Stimulated activated naive CD8-positive, alpha-beta T cell treated with anti-CD3 and anti-CD28 coated beads, Interleukin-15, Interleukin-2, amounts not matched to agents 100 ng/mL and 50 ng/mL, for 24 hours (primary cell): Measurements from ENCODE around the gene SGCG.
"Not testable (repeated sequence)": the region's sequence is repeated elsewhere in the genome, so short reads cannot be mapped to it uniquely, and the experiment has no call there.

Source experiments
- H3K27ac Mint-ChIP-seq: one replicate; pipeline ENCODE4 v1.8.0; 2021; ENCODE audit warnings: mild to moderate bottlenecking, mixed read lengths
- H3K27me3 Mint-ChIP-seq: one replicate; pipeline ENCODE4 v1.8.0; 2021; ENCODE audit warnings: mixed read lengths
- H3K36me3 Mint-ChIP-seq: one replicate; pipeline ENCODE4 v1.8.0; 2021; ENCODE audit warnings: low read depth, mixed read lengths
- H3K4me1 Mint-ChIP-seq: one replicate; pipeline ENCODE4 v1.8.0; 2021; ENCODE audit warnings: low read depth, mixed read lengths
- H3K4me3 Mint-ChIP-seq: one replicate; pipeline ENCODE4 v1.8.0; 2021; ENCODE audit warnings: mild to moderate bottlenecking, mixed read lengths
- H3K9me3 Mint-ChIP-seq: one replicate; pipeline ENCODE4 v1.8.0; 2021; ENCODE audit warnings: mixed read lengths

The SGCG gene

GRCh38 chr13:23175920-23176319 is 4.9 kb upstream of the SGCG start:
- Mint-ChIP-seq H3K9me3 (peaks cover 8% of the 10 kb centered on the region), H3K27me3 (peaks cover 3% of the 10 kb centered on the region), H3K36me3 (no peaks in the 10 kb centered on the region), H3K27ac (no peak overlapping the region), H3K4me1 (no peaks in the 10 kb centered on the region), H3K4me3 (no peak overlapping the region)

GRCh38 chr13:23182142-23182541 is 1.4 kb downstream of the SGCG start:
- Mint-ChIP-seq H3K4me3 (no peak overlapping the region), H3K27ac (no peak overlapping the region), H3K36me3 (no peaks in the 10 kb centered on the region), H3K4me1 (no peaks in the 10 kb centered on the region), H3K9me3 (peaks cover under 1% of the 10 kb centered on the region), H3K27me3 (no peaks in the 10 kb centered on the region)

- H3K9me3 Mint-ChIP-seq, result no peaks in the 10 kb centered on the region
- H3K27ac Mint-ChIP-seq, result no peak overlapping the region
- no peaks in the 10 kb centered on the region for H3K36me3 Mint-ChIP-seq
- no peaks in the 10 kb centered on the region for H3K27me3 Mint-ChIP-seq
- no peak overlapping the region for H3K4me3 Mint-ChIP-seq
- no peaks in the 10 kb centered on the region for H3K4me1 Mint-ChIP-seq
Observed at GRCh38 chr13:23183292-23183691, 2.5 kb downstream of the SGCG start.

- no peaks in the 10 kb centered on the region for H3K9me3 Mint-ChIP-seq
Observed at GRCh38 chr13:23185542-23185941, 4.8 kb downstream of the SGCG start.

DNA sequence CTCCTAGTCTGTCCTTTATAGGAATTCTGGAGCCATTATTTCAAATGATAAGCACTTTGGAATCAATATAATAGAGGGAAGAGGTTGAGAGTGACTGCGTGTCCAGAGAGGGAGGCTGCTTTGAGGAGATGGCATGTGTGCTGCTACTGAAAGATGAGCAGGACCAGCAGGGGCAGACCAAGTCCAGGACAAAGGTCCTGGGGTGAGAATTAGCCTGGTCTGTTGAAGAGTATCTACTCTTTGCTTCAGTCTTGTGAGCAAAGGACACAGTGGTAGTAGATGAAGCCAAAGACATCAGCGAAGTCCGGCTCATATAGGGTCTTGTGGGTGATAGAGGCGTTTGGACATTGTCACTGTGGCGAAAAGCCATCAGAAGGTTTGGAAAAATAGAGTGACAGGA is 21.1 kb downstream of the SGCG start:
- Mint-ChIP-seq H3K27ac (no peak overlapping the region), H3K4me3 (no peak overlapping the region), H3K9me3 (peaks cover 2% of the 10 kb centered on the region), H3K4me1 (no peaks in the 10 kb centered on the region), H3K27me3 (peaks cover 19% of the 10 kb centered on the region), H3K36me3 (no peaks in the 10 kb centered on the region)

More at GRCh38 chr13:23185542-23185941, 4.8 kb downstream of the SGCG start:
- no peak overlapping the region for H3K4me3 Mint-ChIP-seq
- no peaks in the 10 kb centered on the region for H3K36me3 Mint-ChIP-seq
- H3K27me3 Mint-ChIP-seq, result no peaks in the 10 kb centered on the region
- no peaks in the 10 kb centered on the region for H3K4me1 Mint-ChIP-seq
- no peak overlapping the region for H3K27ac Mint-ChIP-seq

- H3K4me1 Mint-ChIP-seq, result no peaks in the 10 kb centered on the region
- no peak overlapping the region for H3K27ac Mint-ChIP-seq
- H3K9me3 Mint-ChIP-seq, result peaks cover 2% of the 10 kb centered on the region
- no peak overlapping the region for H3K4me3 Mint-ChIP-seq
- no peaks in the 10 kb centered on the region for H3K36me3 Mint-ChIP-seq
- H3K27me3 Mint-ChIP-seq, result peaks cover 17% of the 10 kb centered on the region
Observed at GRCh38 chr13:23202383-23202782, 21.6 kb downstream of the SGCG start.

DNA sequence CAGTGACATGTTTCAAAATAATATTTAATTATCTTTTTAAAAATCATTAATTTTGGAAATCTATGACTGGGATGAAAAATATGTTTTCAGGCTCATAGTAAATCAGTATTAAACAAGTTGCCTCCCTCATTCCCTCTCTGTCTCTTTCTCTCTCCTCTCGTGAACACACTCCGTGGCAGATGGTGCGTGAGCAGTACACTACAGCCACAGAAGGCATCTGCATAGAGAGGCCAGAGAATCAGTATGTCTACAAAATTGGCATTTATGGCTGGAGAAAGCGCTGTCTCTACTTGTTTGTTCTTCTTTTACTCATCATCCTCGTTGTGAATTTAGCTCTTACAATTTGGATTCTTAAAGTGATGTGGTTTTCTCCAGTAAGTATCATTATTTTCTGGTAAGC is 22.7 kb downstream of the SGCG start:
- H3K27me3 Mint-ChIP-seq, result peaks cover 17% of the 10 kb centered on the region
- no peaks in the 10 kb centered on the region for H3K4me1 Mint-ChIP-seq
- H3K36me3 Mint-ChIP-seq, result no peaks in the 10 kb centered on the region
- H3K27ac Mint-ChIP-seq, result no peak overlapping the region
- H3K9me3 Mint-ChIP-seq, result peaks cover 2% of the 10 kb centered on the region
- no peak overlapping the region for H3K4me3 Mint-ChIP-seq

DNA sequence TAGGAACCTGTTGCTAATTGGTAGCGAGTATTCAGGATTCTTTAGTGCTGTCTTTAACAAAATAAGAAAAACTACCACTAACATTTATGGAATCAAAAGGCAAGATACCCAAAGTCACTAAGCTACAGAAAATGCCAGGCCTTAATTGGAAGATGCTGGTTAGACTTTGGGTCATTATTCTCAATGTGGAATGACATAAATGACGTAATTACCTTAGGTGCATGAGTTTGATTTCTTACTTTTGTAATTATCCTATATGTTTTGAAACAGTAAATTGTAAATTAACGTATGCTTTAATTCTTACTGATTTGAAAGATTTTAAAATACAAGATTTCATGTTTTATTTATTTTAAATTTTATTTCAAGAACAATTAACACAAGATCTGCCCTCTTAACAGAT is 25.0 kb downstream of the SGCG start:
- Mint-ChIP-seq H3K27me3 (peaks cover 13% of the 10 kb centered on the region), H3K27ac (no peak overlapping the region), H3K9me3 (peaks cover 2% of the 10 kb centered on the region), H3K4me1 (no peaks in the 10 kb centered on the region), H3K4me3 (no peak overlapping the region), H3K36me3 (no peaks in the 10 kb centered on the region)

DNA sequence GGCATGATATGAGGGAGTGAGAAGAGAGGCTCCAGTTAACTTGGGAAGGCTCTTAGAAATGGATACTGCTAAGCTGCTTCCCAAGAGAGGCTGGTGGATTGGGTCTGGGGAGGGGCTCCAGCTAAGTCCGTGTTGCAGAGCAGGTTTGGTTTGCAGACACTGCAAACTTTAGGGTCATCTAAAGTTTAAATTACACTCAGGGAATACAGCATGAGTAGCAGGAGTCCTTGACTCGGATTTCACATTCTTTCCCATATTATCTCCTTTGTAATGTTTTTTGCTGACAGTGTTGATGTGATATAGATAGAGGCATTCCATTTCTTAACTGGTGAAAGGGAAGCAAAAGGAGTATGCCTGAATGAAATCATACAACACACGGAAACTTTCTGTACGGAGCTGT is 31.9 kb downstream of the SGCG start:
- Mint-ChIP-seq H3K9me3 (peaks cover 14% of the 10 kb centered on the region), H3K4me1 (no peaks in the 10 kb centered on the region)

DNA sequence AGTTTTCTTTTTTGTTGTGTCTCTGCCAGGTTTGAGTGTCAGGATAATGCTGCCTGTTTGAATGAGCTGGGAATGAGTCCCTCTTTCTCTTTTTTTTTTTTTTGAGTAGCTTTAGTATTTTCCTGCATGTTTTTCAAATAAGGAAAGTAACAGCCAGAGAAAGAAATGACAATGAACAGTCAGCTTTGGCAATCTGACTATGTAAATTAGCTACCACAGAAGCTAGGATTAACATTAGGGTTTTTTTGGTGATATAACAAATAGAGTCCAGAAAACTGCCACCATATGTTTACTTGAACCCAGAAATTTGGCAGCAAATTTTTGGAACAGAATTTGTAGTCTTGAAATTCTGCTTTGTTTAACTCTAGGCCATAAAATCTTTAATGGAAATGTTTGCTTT is 50.5 kb downstream of the SGCG start:
- Mint-ChIP-seq H3K36me3 (no peaks in the 10 kb centered on the region), H3K27ac (no peak overlapping the region), H3K27me3 (peaks cover 21% of the 10 kb centered on the region), H3K4me1 (no peaks in the 10 kb centered on the region), H3K9me3 (no peaks in the 10 kb centered on the region), H3K4me3 (no peak overlapping the region)

More for the DNA sequence above, 31.9 kb downstream of the SGCG start:
- Mint-ChIP-seq H3K27me3 (peaks cover 7% of the 10 kb centered on the region), H3K36me3 (no peaks in the 10 kb centered on the region), H3K4me3 (no peak overlapping the region), H3K27ac (no peak overlapping the region)

DNA sequence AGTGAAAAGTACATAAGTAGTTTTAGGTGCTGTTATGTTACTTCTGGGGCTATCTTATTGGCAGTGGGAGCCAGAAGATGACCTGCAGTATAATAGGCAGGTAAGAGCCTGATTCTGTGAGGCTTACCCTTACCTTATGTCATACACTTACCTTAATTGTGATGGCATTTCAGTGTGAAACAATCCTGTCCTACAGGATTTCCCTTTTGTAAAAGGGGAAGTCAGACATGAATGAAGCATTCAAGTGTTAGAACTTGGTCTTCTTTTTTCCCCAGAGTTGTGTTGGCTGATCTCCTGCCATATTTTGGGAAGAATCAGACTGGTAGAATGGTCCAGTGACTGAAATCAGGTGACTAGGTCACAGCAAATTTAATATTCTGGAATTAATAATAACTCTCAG is 55.2 kb downstream of the SGCG start:
- no peaks in the 10 kb centered on the region for H3K9me3 Mint-ChIP-seq
- H3K27me3 Mint-ChIP-seq, result peaks cover 23% of the 10 kb centered on the region
- H3K27ac Mint-ChIP-seq, result no peak overlapping the region
- no peak overlapping the region for H3K4me3 Mint-ChIP-seq
- no peaks in the 10 kb centered on the region for H3K36me3 Mint-ChIP-seq
- H3K4me1 Mint-ChIP-seq, result no peaks in the 10 kb centered on the region

GRCh38 chr13:23243066-23243465 is 62.3 kb downstream of the SGCG start:
- peaks cover 11% of the 10 kb centered on the region for H3K27me3 Mint-ChIP-seq
- no peaks in the 10 kb centered on the region for H3K9me3 Mint-ChIP-seq
- no peaks in the 10 kb centered on the region for H3K36me3 Mint-ChIP-seq
- no peak overlapping the region for H3K27ac Mint-ChIP-seq
- H3K4me3 Mint-ChIP-seq, result no peak overlapping the region
- no peaks in the 10 kb centered on the region for H3K4me1 Mint-ChIP-seq

DNA sequence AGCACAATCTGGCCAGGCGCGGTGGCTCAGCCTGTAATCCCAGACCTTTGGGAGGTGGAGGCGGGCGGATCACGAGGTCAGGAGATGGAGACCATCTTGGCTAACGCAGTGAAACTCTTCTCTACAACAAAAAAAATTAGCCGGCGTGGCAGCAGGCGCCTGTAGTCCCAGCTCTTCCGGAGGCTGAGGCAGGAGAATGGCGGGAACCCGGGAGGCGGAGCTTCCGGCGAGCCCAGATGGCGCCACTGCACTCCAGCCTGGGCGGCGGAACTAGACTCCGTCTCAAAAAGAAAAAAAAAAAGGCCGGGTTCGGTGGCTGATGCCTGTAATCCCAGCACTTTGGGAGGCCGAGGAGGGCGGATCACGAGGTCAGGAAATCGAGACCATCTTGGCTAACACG is 67.6 kb downstream of the SGCG start:
- not testable (repeated sequence) for H3K4me3 Mint-ChIP-seq, H3K9me3 Mint-ChIP-seq, H3K27ac Mint-ChIP-seq, H3K4me1 Mint-ChIP-seq, H3K27me3 Mint-ChIP-seq, H3K36me3 Mint-ChIP-seq

- Mint-ChIP-seq H3K27me3 (peaks cover 6% of the 10 kb centered on the region), H3K9me3 (peaks cover 4% of the 10 kb centered on the region), H3K4me1 (no peaks in the 10 kb centered on the region), H3K36me3 (no peaks in the 10 kb centered on the region), H3K27ac (no peak overlapping the region), H3K4me3 (no peak overlapping the region)
Observed at GRCh38 chr13:23254506-23254905, 73.7 kb downstream of the SGCG start.

GRCh38 chr13:23267571-23267970 is 86.8 kb downstream of the SGCG start:
- Mint-ChIP-seq H3K4me3 (no peak overlapping the region), H3K9me3 (no peaks in the 10 kb centered on the region), H3K27me3 (peaks cover 13% of the 10 kb centered on the region), H3K36me3 (no peaks in the 10 kb centered on the region), H3K4me1 (peaks cover 20% of the 10 kb centered on the region), H3K27ac (no peak overlapping the region)

GRCh38 chr13:23268441-23268840 is 87.7 kb downstream of the SGCG start:
- Mint-ChIP-seq H3K27me3 (peaks cover 10% of the 10 kb centered on the region), H3K36me3 (no peaks in the 10 kb centered on the region), H3K4me1 (peaks cover 20% of the 10 kb centered on the region), H3K27ac (no peak overlapping the region), H3K4me3 (no peak overlapping the region), H3K9me3 (no peaks in the 10 kb centered on the region)

GRCh38 chr13:23271331-23271730 is 90.6 kb downstream of the SGCG start:
- peaks cover 4% of the 10 kb centered on the region for H3K27me3 Mint-ChIP-seq

More at GRCh38 chr13:23271331-23271730, 90.6 kb downstream of the SGCG start:
- Mint-ChIP-seq H3K27ac (no peak overlapping the region), H3K4me3 (no peak overlapping the region), H3K9me3 (no peaks in the 10 kb centered on the region), H3K36me3 (no peaks in the 10 kb centered on the region), H3K4me1 (peaks cover 20% of the 10 kb centered on the region)
